Smooth muscle cell (in vitro differentiated cells): ENCODE results near the gene ESR2. TPM values are rescaled to one million over a fixed set of nuclear protein-coding genes. Genes with fewer than 3 reads are reported as not detected.

ENCODE experiments used
- DNase-seq: peaks from one replicate; lab custom pipeline; 2025; ENCODE audit not compliant: unreplicated experiment; lab: John Stamatoyannopoulos, UW
- H2AFZ ChIP-seq: fragments of 200-600 bp; sonication (generic); 2 replicates; pipeline ENCODE4 v1.6.0; 2016; ENCODE audit warnings: antibody characterized with exemption, low read depth, mild to moderate bottlenecking
- H3F3A ChIP-seq: fragments of 200-600 bp; sonication (generic); 2 replicates; pipeline ENCODE4 v1.6.0; 2017; ENCODE audit warnings: antibody characterized with exemption, low read depth
- H3K27ac ChIP-seq: fragments of 200-600 bp; sonication (generic); 2 replicates; pipeline ENCODE4 v1.5.1; 2016; ENCODE audit warnings: low read depth, mild to moderate bottlenecking
- H3K27me3 ChIP-seq: fragments of 200-600 bp; sonication (generic); 2 replicates; pipeline ENCODE4 v1.6.1; 2016; ENCODE audit warnings: low read depth, mild to moderate bottlenecking
- H3K36me3 ChIP-seq: fragments of 200-600 bp; sonication (generic); 2 replicates; pipeline ENCODE4 v1.5.1; 2016; ENCODE audit warnings: low read depth
- H3K4me1 ChIP-seq: fragments of 200-600 bp; sonication (generic); 2 replicates; pipeline ENCODE4 v1.5.1; 2016; ENCODE audit warnings: low read depth
- H3K4me2 ChIP-seq: fragments of 200-600 bp; sonication (generic); 2 replicates; pipeline ENCODE4 v1.6.0; 2016; ENCODE audit warnings: mild to moderate bottlenecking
- H3K4me3 ChIP-seq: fragments of 200-600 bp; sonication (generic); 2 replicates; pipeline ENCODE4 v1.5.1; 2016; ENCODE audit warnings: mild to moderate bottlenecking
- H3K79me2 ChIP-seq: fragments of 200-600 bp; sonication (generic); 2 replicates; pipeline ENCODE4 v1.6.0; 2016; ENCODE audit warnings: low read depth, mild to moderate bottlenecking
- H3K9ac ChIP-seq: fragments of 200-600 bp; sonication (generic); 2 replicates; pipeline ENCODE4 v1.6.0; 2016; ENCODE audit warnings: low read depth
- H3K9me3 ChIP-seq: fragments of 200-600 bp; sonication (generic); replicated peaks from 2 replicates; pipeline ENCODE4 v1.5.1; 2016; ENCODE audit warnings: low read depth
- H4K20me1 ChIP-seq: fragments of 200-600 bp; sonication (generic); 2 replicates; pipeline ENCODE4 v1.6.0; 2016; ENCODE audit warnings: low read depth
- WGBS: methylation state at CpG from one replicate; pipeline ENCODE4 v1.1.7; 2016; ENCODE audit warnings: low lambda C conversion rate; 5-methylcytosine and 5-hydroxymethylcytosine counted together
- polyA plus RNA-seq: library from polyadenylated mRNA; unstranded; fragments of >200 nt; fragmentation: Nextera tagmentation; extraction: Ambion mirVana; gene quantifications from 2 replicates; pipeline ENCODE4 v1.2.1, GENCODE V29; 2016
- total RNA-seq: library from RNA; depleted of rRNA; stranded (reverse); fragments of >200 nt; gene quantifications from 2 replicates; pipeline ENCODE4 v1.2.3, GENCODE V29; 2014
- TF ChIP-seq, protein P1 (sequence below): fragments of 200-600 bp; sonication (generic); IDR thresholded peaks from 2 replicates; pipeline ENCODE4 v1.5.1; 2017; ENCODE audit warnings: borderline replicate concordance, mild to moderate bottlenecking, antibody characterized with exemption; ENCODE audit not compliant: insufficient read depth, poor library complexity, severe bottlenecking

ESR2 gene
- total and polyA plus RNA-seq, 2 experiments from 2014 or later = not detected

DNA sequence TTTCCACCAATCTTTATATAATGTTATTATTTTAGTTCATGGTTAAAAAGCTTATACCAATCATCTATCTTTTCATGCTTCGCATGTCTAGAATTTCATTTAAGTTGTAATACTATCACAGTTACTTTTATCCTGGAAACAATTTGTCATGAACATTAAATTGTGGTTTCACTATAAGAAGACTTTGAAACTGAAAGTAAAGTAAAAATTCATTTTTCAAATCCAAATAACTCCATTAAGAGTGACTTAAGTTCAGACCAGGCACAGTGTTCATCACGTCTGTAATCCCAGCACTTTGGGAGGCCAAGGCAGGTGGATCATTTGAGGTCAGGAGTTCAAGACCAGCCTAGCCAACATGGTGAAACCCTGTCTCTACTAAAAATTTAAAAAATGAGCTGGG is 12.4 kb downstream of the ESR2 start:
- no peak overlapping the region for H3K9ac ChIP-seq
- no peak overlapping the region for H3K27ac ChIP-seq
- H3K4me1 ChIP-seq = no peaks in the 10 kb centered on the region

DNA sequence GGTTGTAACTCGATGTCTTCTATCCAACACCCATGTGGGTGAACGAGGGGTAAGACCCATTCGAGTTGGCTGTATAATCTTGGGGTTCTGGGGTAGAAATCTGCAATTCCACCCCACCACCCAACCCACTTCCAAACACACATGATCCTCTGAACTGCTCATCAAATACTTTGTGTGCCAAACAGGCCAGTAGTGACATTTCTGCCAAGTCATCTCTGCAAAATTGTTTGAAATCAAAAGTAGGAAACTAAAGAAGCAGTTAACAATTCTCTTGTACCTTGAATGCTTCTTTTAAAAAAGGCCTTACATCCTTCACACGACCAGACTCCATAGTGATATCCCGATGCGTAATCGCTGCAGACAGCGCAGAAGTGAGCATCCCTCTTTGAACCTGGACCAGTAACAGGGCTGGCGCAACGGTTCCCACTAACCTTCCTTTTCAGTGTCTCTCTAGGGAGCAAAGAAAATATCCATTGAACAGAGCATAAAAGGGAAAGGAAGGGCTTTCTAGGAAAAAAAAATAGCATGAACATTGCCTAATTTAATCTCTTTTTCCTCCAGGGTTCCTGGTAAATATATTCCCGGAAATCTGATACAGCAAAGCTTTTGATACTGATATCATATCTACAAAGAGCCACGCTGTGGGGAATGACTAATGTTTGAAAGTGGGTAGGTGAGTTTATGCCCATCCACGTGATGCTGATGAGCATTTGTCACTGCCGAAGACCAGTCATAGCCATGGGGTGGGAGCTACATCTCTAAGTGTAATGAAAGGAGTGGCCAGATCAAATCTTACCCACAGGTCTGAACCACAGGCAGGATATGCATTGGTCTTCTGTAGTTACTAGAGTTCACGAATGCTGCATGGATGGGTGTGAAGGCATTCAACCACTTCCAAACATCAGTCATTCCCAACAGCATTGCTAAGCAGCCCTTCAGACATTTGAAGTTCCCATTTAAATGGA is 14.2 kb downstream of the ESR2 start:
- no peak overlapping the region for H3K27ac ChIP-seq
- no peaks in the 10 kb centered on the region for H3K79me2 ChIP-seq
- no peaks in the 10 kb centered on the region for H3K9me3 ChIP-seq
- no peak for DNase-seq
- no peaks in the 10 kb centered on the region for H3F3A ChIP-seq
- TF ChIP-seq, protein P1, sequence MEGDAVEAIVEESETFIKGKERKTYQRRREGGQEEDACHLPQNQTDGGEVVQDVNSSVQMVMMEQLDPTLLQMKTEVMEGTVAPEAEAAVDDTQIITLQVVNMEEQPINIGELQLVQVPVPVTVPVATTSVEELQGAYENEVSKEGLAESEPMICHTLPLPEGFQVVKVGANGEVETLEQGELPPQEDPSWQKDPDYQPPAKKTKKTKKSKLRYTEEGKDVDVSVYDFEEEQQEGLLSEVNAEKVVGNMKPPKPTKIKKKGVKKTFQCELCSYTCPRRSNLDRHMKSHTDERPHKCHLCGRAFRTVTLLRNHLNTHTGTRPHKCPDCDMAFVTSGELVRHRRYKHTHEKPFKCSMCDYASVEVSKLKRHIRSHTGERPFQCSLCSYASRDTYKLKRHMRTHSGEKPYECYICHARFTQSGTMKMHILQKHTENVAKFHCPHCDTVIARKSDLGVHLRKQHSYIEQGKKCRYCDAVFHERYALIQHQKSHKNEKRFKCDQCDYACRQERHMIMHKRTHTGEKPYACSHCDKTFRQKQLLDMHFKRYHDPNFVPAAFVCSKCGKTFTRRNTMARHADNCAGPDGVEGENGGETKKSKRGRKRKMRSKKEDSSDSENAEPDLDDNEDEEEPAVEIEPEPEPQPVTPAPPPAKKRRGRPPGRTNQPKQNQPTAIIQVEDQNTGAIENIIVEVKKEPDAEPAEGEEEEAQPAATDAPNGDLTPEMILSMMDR = no peak
- no peak overlapping the region for H3K4me3 ChIP-seq
- no peak overlapping the region for H2AFZ ChIP-seq
- no peak overlapping the region for H3K4me2 ChIP-seq
- no peaks in the 10 kb centered on the region for H3K27me3 ChIP-seq
- WGBS = 88% methylated on average over 15 of the region's 15 CpGs
- no peak overlapping the region for H3K9ac ChIP-seq
- no peaks in the 10 kb centered on the region for H3K4me1 ChIP-seq
- no peaks in the 10 kb centered on the region for H3K36me3 ChIP-seq
- H4K20me1 ChIP-seq = no peaks in the 10 kb centered on the region

More for the DNA sequence above, 12.4 kb downstream of the ESR2 start:
- TF ChIP-seq, protein P1 = no peak
- Histone ChIP-seq H2AFZ (no peak overlapping the region), H3F3A (no peaks in the 10 kb centered on the region), H3K36me3 (no peaks in the 10 kb centered on the region), H3K4me3 (no peak overlapping the region), H3K9me3 (no peaks in the 10 kb centered on the region), H3K79me2 (no peaks in the 10 kb centered on the region), H4K20me1 (no peaks in the 10 kb centered on the region), H3K4me2 (no peak overlapping the region), H3K27me3 (no peaks in the 10 kb centered on the region)
- no peak for DNase-seq
- 87% methylated on average over 2 of the region's 2 CpGs for WGBS

DNA sequence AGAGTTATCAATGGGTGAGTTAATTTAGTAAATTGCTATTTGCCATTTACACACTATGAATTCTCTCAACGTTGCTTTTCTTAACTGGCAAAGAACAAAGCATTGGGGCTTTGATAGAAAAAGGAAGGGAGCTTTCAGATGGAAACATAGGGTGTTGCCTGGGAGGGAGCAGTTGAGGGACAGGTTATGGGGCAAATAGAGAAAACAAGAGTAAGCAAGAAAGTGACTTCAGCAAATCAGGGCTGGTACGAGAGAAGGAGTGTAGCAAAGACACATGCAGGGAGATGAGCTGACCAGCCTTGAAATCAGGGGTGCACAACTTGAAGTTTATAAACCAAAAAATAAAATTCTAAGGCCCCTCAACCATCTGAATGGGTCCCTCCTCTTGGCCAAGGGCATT is 15.7 kb downstream of the ESR2 start:
- Histone ChIP-seq H4K20me1 (no peaks in the 10 kb centered on the region), H3K4me3 (no peak overlapping the region), H3K9ac (no peak overlapping the region), H3K4me1 (no peaks in the 10 kb centered on the region), H3K36me3 (no peaks in the 10 kb centered on the region), H3F3A (no peaks in the 10 kb centered on the region), H3K27ac (no peak overlapping the region), H3K27me3 (no peaks in the 10 kb centered on the region), H3K9me3 (no peaks in the 10 kb centered on the region), H3K4me2 (no peak overlapping the region), H3K79me2 (no peaks in the 10 kb centered on the region), H2AFZ (no peak overlapping the region)
- TF ChIP-seq, protein P1 = no peak
- no peak for DNase-seq
- WGBS = 65% methylated on average over 2 of the region's 2 CpGs
